ENCODE data around the gene UNC119. TPM values are rescaled to one million over a fixed set of nuclear protein-coding genes. Genes with fewer than 3 reads are reported as not detected.

Gene UNC119
- polyA plus RNA-seq (ENCODE audit: insufficient read length in 3 of 3): 10 to 100 TPM; 53.8 to 63.2 (median 59.6) TPM
- long read RNA-seq, donor 1, full-length matches to known transcripts: 21 of 21 reads
- long read RNA-seq, donor 1, partial matches to known transcripts: 0 of 21 reads
- long read RNA-seq, donor 1, other reads (novel, unspliced or antisense): 0 of 21 reads
- long read RNA-seq, donor 2, transcript UNC119-202 (5 exons, 1,424 nt): major isoform, 17 of 30 reads
- long read RNA-seq, donor 2, transcript UNC119-201 (4 exons, 1,653 nt): minor isoform, 12 of 30 reads
- long read RNA-seq, donor 2, partial matches to known transcripts: 0 of 30 reads
- long read RNA-seq, donor 2, other reads (novel, unspliced or antisense): 0 of 30 reads
- long read RNA-seq, donor 3, full-length matches to known transcripts: 44 of 55 reads
- long read RNA-seq, donor 3, partial matches to known transcripts: 11 of 55 reads
- long read RNA-seq, donor 3, other reads (novel, unspliced or antisense): 0 of 55 reads
- long read RNA-seq, donor 4, transcript UNC119-201 (4 exons, 1,653 nt): minor isoform, 9 of 25 reads
- long read RNA-seq, donor 4, transcript UNC119-202 (5 exons, 1,424 nt): major isoform, 13 of 25 reads
- long read RNA-seq, donor 4, partial matches to known transcripts: 0 of 25 reads
- long read RNA-seq, donor 4, other reads (novel, unspliced or antisense): 0 of 25 reads
- long read RNA-seq, donor 5: 0 reads
- long read RNA-seq, donor 6, full-length matches to known transcripts: 29 of 35 reads
- long read RNA-seq, donor 6, partial matches to known transcripts: 6 of 35 reads
- long read RNA-seq, donor 6, other reads (novel, unspliced or antisense): 0 of 35 reads
- long read RNA-seq, donor 7, full-length matches to known transcripts: 39 of 39 reads
- long read RNA-seq, donor 7, partial matches to known transcripts: 0 of 39 reads
- long read RNA-seq, donor 7, other reads (novel, unspliced or antisense): 0 of 39 reads
- long read RNA-seq, donor 8: 0 reads
- long read RNA-seq, donor 9, full-length matches to known transcripts: 25 of 25 reads
- long read RNA-seq, donor 9, partial matches to known transcripts: 0 of 25 reads
- long read RNA-seq, donor 9, other reads (novel, unspliced or antisense): 0 of 25 reads
- long read RNA-seq, donor 10, full-length matches to known transcripts: 29 of 35 reads
- long read RNA-seq, donor 10, partial matches to known transcripts: 6 of 35 reads
- long read RNA-seq, donor 10, other reads (novel, unspliced or antisense): 0 of 35 reads
- long read RNA-seq, donor 11, full-length matches to known transcripts: 33 of 33 reads
- long read RNA-seq, donor 11, partial matches to known transcripts: 0 of 33 reads
- long read RNA-seq, donor 11, other reads (novel, unspliced or antisense): 0 of 33 reads
- long read RNA-seq, donor 12, partial matches to known transcripts: 7 of 15 reads
- long read RNA-seq, donor 12, other reads (novel, unspliced or antisense): 0 of 15 reads
- long read RNA-seq, donor 13: 0 reads
- long read RNA-seq, donor 14, transcript UNC119-202 (5 exons, 1,424 nt): major isoform, 22 of 35 reads
- long read RNA-seq, donor 14, transcript UNC119-201 (4 exons, 1,653 nt): minor isoform, 5 of 35 reads
- long read RNA-seq, donor 14, partial matches to known transcripts: 7 of 35 reads
- long read RNA-seq, donor 14, other reads (novel, unspliced or antisense): 0 of 35 reads
- long read RNA-seq, donor 15, transcript UNC119-202 (5 exons, 1,424 nt): major isoform, 14 of 20 reads
- long read RNA-seq, donor 15, transcript UNC119-201 (4 exons, 1,653 nt): minor isoform, 6 of 20 reads
- long read RNA-seq, donor 15, partial matches to known transcripts: 0 of 20 reads
- long read RNA-seq, donor 15, other reads (novel, unspliced or antisense): 0 of 20 reads
- long read RNA-seq, donor 16, transcript UNC119-202 (5 exons, 1,424 nt): major isoform, 49 of 67 reads
- long read RNA-seq, donor 16, transcript UNC119-201 (4 exons, 1,653 nt): minor isoform, 13 of 67 reads
- long read RNA-seq, donor 16, partial matches to known transcripts: 0 of 67 reads
- long read RNA-seq, donor 16, other reads (novel, unspliced or antisense): 0 of 67 reads

GRCh38 chr17:28552176-28552999, at the start of gene UNC119:
UNC119 (minus strand) TSS chr17:28552624; CDS start chr17:28552557, 67 bp downstream.
- DNase-seq (ENCODE audit: extremely low read depth in 1 of 11, low read depth in 9 of 11, low spot score in 4 of 11): peak in 9 of 11 donors; percentile 65 to 82 (median 77)

GRCh38 chr17:28599311-28600184, 47.1 kb upstream of the UNC119 start:
- DNase-seq (ENCODE audit: extremely low read depth in 1 of 11, low read depth in 9 of 11, low spot score in 4 of 11): peak in 9 of 11 donors; percentile 28 to 53 (median 36)

GRCh38 chr17:28598799-28599310, 46.4 kb upstream of the UNC119 start, which contains the start of gene SPAG5:
SPAG5 (minus strand) TSS chr17:28599025; CDS start chr17:28598946, 79 bp downstream.
- peak; percentile 76 to 92 (median 89) for DNase-seq (ENCODE audit: extremely low read depth in 1 of 11, low read depth in 9 of 11, low spot score in 4 of 11)

GRCh38 chr17:28598389-28598788, 46.0 kb upstream of the UNC119 start:
- DNase-seq (ENCODE audit: extremely low read depth in 1 of 11, low read depth in 9 of 11, low spot score in 4 of 11): no peak

GRCh38 chr17:28597606-28598383, 45.4 kb upstream of the UNC119 start:
- no peak for DNase-seq (ENCODE audit: extremely low read depth in 1 of 11, low read depth in 9 of 11, low spot score in 4 of 11)

- no peak for DNase-seq (ENCODE audit: extremely low read depth in 1 of 11, low read depth in 9 of 11, low spot score in 4 of 11)
These were observed 39.8 kb upstream of the UNC119 start for GRCh38 chr17:28592260-28592659.

GRCh38 chr17:28585851-28586250, 33.4 kb upstream of the UNC119 start:
- no peak for DNase-seq (ENCODE audit: extremely low read depth in 1 of 11, low read depth in 9 of 11, low spot score in 4 of 11)

- no peak for DNase-seq (ENCODE audit: extremely low read depth in 1 of 11, low read depth in 9 of 11, low spot score in 4 of 11)
These were observed 32.0 kb upstream of the UNC119 start for GRCh38 chr17:28584434-28584833.

GRCh38 chr17:28582513-28582912, 30.1 kb upstream of the UNC119 start:
- DNase-seq (ENCODE audit: extremely low read depth in 1 of 11, low read depth in 9 of 11, low spot score in 4 of 11): no peak

GRCh38 chr17:28580959-28581358, 28.5 kb upstream of the UNC119 start:
- DNase-seq (ENCODE audit: extremely low read depth in 1 of 11, low read depth in 9 of 11, low spot score in 4 of 11): no peak

- DNase-seq (ENCODE audit: extremely low read depth in 1 of 11, low read depth in 9 of 11, low spot score in 4 of 11): no peak
These were observed 27.1 kb upstream of the UNC119 start for GRCh38 chr17:28579526-28579925.

GRCh38 chr17:28578246-28579195, 26.1 kb upstream of the UNC119 start:
- no peak for DNase-seq (ENCODE audit: extremely low read depth in 1 of 11, low read depth in 9 of 11, low spot score in 4 of 11)

- no peak for DNase-seq (ENCODE audit: extremely low read depth in 1 of 11, low read depth in 9 of 11, low spot score in 4 of 11)
These were observed 25.0 kb upstream of the UNC119 start for GRCh38 chr17:28577466-28577824.
